Upper lobe of left lung (tissue), 6 donors: ENCODE results near the gene TSR1. TPM values are rescaled to one million over a fixed set of nuclear protein-coding genes. Genes with fewer than 3 reads are reported as not detected.

Experiments used
- ATAC-seq, 2 donors: fragments of 200-7000 bp; cut with Tn5 transposase; one replicate each; pipeline ENCODE4 v1.9.1; 2022; ENCODE audit warnings: mild to moderate bottlenecking in 2 of 2, moderate library complexity in 2 of 2; ENCODE audit not compliant: low FRiP score in 2 of 2
- DNase-seq, 2 donors: peaks; one replicate each; pipeline ENCODE4 v3.0.0-alpha.2; 2019 to 2020
- H3K27ac ChIP-seq, 4 donors: fragments of 200-600 bp; sonication (generic); one replicate each; pipeline ENCODE4 v1.5.1; 2016 to 2019
- H3K27me3 ChIP-seq, 4 donors: fragments of 200-600 bp; sonication (generic); one replicate each; pipeline ENCODE4 v1.5.1; 2017 to 2019
- H3K36me3 ChIP-seq, 4 donors: fragments of 200-600 bp; sonication (generic); one replicate each; pipeline ENCODE4 v1.5.1; 2016 to 2019
- H3K4me1 ChIP-seq, 4 donors: fragments of 200-600 bp; sonication (generic); one replicate each; pipeline ENCODE4 v1.5.1; 2018 to 2019
- H3K4me3 ChIP-seq, 4 donors: fragments of 200-600 bp; sonication (generic); one replicate each; pipeline ENCODE4 v1.5.1; 2017 to 2019; ENCODE audit warnings: mild to moderate bottlenecking in 2 of 4, moderate library complexity in 1 of 4
- H3K9me3 ChIP-seq, 4 donors: fragments of 200-600 bp; sonication (generic); one replicate each; pipeline ENCODE4 v1.5.1; 2018 to 2019
- CTCF ChIP-seq, 6 experiments: fragments of 450-650 bp in 4 of 6; fragments of 200-600 bp in 2 of 6; sonication (generic) in 2 of 6; IDR thresholded peaks; one replicate each; pipeline ENCODE4 v1.5.1; 2016 to 2019; ENCODE audit warnings: antibody characterized with exemption in 6 of 6
- EP300 ChIP-seq, 4 donors: sonication (generic); formaldehyde crosslinking; IDR thresholded peaks; one replicate each; pipeline ENCODE4 v1.5.1; 2017; ENCODE audit warnings: antibody characterized with exemption in 4 of 4, control low read depth in 2 of 4
- POLR2A ChIP-seq, 4 donors: fragments of 450-650 bp; IDR thresholded peaks; one replicate each; pipeline ENCODE4 v1.5.1; 2016 to 2017; ENCODE audit warnings: antibody characterized with exemption in 4 of 4, mild to moderate bottlenecking in 2 of 4
- POLR2AphosphoS5 ChIP-seq, 2 donors: sonication (generic); formaldehyde crosslinking; IDR thresholded peaks; one replicate each; pipeline ENCODE4 v1.5.1; 2017; ENCODE audit warnings: antibody characterized with exemption in 2 of 2
- WGBS, 2 donors: methylation state at CpG; one replicate each; pipeline ENCODE4 v1.1.5; 2017 to 2018; 5-methylcytosine and 5-hydroxymethylcytosine counted together
- total RNA-seq, 6 donors: library from RNA; depleted of rRNA in 4 of 6; stranded (reverse); fragments of >200 nt in 4 of 6; gene quantifications; one replicate each; pipeline versions ENCODE4 v1.1.0 to v1.2.1, GENCODE V29; 2016 to 2021
- donor health status: DM: no; HTN: no; CAD: no; lungs with moderate emphysema.
- donor health status: DM: no; HTN: yes; CAD: no; lungs with severe emphysema.

TSR1 gene
- total RNA-seq, 6 donors from 2014 or later, result 15.8 to 52.4 (median 23.6) TPM

GRCh38 chr17:2363851-2364762 is 27.9 kb upstream of the TSR1 start:
- peaks cover 0 to 64% (median 41%) of the 10 kb centered on the region in 4 donors for H3K36me3 ChIP-seq
- 72 to 84% methylated on average over 22 to 26 of the region's 26 CpGs for WGBS, 2 donors
- ATAC-seq, result peak in 1 of 2 donors; percentile 35

GRCh38 chr17:2363318-2363717 is 27.1 kb upstream of the TSR1 start:
- ATAC-seq (no peak), DNase-seq (no peak)
- no peaks in the 10 kb centered on the region for H3K4me1 ChIP-seq
- peaks cover 0 to 64% (median 40%) of the 10 kb centered on the region in 4 donors for H3K36me3 ChIP-seq
- H3K27ac ChIP-seq, result no peak overlapping the region
- no peak for TF ChIP-seq POLR2A (IDR thresholded peaks at IDR 0.05)
- no peak for TF ChIP-seq CTCF (IDR thresholded peaks at IDR 0.05)
- TF ChIP-seq EP300 (IDR thresholded peaks at IDR 0.05), result no peak
- no peak for TF ChIP-seq POLR2AphosphoS5 (IDR thresholded peaks at IDR 0.05)
- no peak overlapping the region for H3K4me3 ChIP-seq
- 96 to 99% methylated on average over 20 to 21 of the region's 21 CpGs for WGBS, 2 donors
- no peaks in the 10 kb centered on the region for H3K9me3 ChIP-seq
- no peaks in the 10 kb centered on the region for H3K27me3 ChIP-seq

More at GRCh38 chr17:2363851-2364762, 27.9 kb upstream of the TSR1 start:
- H3K4me1 ChIP-seq, result no peaks in the 10 kb centered on the region
- H3K4me3 ChIP-seq, result no peak overlapping the region
- no peak for TF ChIP-seq POLR2A (IDR thresholded peaks at IDR 0.05)
- no peak for TF ChIP-seq EP300 (IDR thresholded peaks at IDR 0.05)
- TF ChIP-seq CTCF (IDR thresholded peaks at IDR 0.05), result no peak
- TF ChIP-seq POLR2AphosphoS5 (IDR thresholded peaks at IDR 0.05), result no peak
- DNase-seq, result no peak
- no peaks in the 10 kb centered on the region for H3K27me3 ChIP-seq
- no peaks in the 10 kb centered on the region for H3K9me3 ChIP-seq
- no peak overlapping the region for H3K27ac ChIP-seq

- Histone ChIP-seq H3K9me3 (no peaks in the 10 kb centered on the region), H3K27me3 (no peaks in the 10 kb centered on the region), H3K4me3 (no peak overlapping the region), H3K4me1 (no peaks in the 10 kb centered on the region), H3K27ac (no peak overlapping the region), H3K36me3 (peaks cover 0 to 64% (median 40%) of the 10 kb centered on the region in 4 donors)
- no peak for TF ChIP-seq CTCF (IDR thresholded peaks at IDR 0.05)
- TF ChIP-seq EP300 (IDR thresholded peaks at IDR 0.05), result no peak
- no peak for ATAC-seq
- no peak for DNase-seq
- 96 to 100% methylated on average over 1 to 14 of the region's 14 CpGs for WGBS, 2 donors
Observed at GRCh38 chr17:2362881-2363280, 26.6 kb upstream of the TSR1 start.

- Histone ChIP-seq H3K4me3 (no peak overlapping the region), H3K27ac (no peak overlapping the region), H3K27me3 (no peaks in the 10 kb centered on the region), H3K9me3 (no peaks in the 10 kb centered on the region), H3K4me1 (no peaks in the 10 kb centered on the region), H3K36me3 (peaks cover 0 to 61% (median 42%) of the 10 kb centered on the region in 4 donors)
- DNase-seq (no peak), ATAC-seq (no peak)
- TF ChIP-seq EP300 (IDR thresholded peaks at IDR 0.05) (no peak), POLR2A (IDR thresholded peaks at IDR 0.05) (no peak), CTCF (IDR thresholded peaks at IDR 0.05) (no peak), POLR2AphosphoS5 (IDR thresholded peaks at IDR 0.05) (no peak)
- WGBS, 2 donors, result 95 to 97% methylated on average over 16 to 19 of the region's 19 CpGs
Observed at GRCh38 chr17:2362416-2362815, 26.2 kb upstream of the TSR1 start.
